HG03280 (cell line): Measurements from ENCODE around the gene SLC25A23.
"Not testable (repeated sequence)": the region's sequence is repeated elsewhere in the genome, so short reads cannot be mapped to it uniquely, and the experiment has no call there.

ENCODE experiments used
- ATAC-seq: cut with Tn5 transposase; IDR thresholded peaks from one replicate; pipeline ENCODE4 v1.9.1; 2021; ENCODE audit warnings: mild to moderate bottlenecking, moderate library complexity; ENCODE audit not compliant: unreplicated experiment

SLC25A23 gene

DNA sequence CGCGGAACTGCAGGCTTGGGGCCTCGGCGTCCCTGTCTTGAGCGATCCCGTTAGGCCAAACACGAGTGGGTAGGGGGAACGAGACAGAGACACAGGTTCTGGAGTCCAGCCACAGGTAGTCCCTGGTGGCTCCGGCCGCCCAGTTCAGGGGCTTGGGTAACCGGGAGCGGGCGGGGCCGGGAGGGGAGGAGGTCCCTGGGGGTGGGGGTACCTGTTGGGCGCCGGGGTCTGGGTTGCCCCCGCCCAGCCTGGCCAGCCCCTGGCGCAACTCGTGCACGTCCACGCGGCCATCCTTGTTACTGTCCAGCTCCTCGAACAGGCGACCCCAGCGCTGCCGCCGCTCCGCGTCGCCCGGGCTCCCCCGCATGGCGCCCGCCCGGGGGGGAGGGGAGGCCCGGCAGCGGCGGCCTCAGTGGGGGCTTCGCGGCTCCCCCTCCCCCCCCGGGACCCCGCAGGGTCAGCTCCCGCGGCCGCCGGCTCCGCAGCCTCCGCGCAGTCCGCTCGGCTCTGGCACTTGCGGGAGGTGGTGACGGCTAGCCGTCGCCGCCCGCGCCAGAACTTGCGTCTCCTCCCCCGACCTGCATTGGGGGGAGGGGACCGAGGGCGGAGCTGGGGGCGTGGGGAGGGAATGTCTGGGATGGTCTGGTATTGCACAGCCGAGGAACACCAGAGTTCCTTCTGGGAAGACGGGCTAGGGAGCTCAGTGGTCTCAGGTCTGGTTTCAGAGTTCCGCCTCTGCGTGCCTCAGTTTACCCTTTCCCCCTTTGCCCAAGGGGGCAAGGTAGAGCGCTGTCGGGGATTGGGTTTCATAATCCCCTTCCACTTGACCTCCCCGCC, at the start of gene SLC25A23:
TSS of gene SLC25A23 (minus strand) at position 531 of the 837 bp plus-strand sequence. CDS start at position 367, 164 bp downstream.
- ATAC-seq = peak; percentile 23

DNA sequence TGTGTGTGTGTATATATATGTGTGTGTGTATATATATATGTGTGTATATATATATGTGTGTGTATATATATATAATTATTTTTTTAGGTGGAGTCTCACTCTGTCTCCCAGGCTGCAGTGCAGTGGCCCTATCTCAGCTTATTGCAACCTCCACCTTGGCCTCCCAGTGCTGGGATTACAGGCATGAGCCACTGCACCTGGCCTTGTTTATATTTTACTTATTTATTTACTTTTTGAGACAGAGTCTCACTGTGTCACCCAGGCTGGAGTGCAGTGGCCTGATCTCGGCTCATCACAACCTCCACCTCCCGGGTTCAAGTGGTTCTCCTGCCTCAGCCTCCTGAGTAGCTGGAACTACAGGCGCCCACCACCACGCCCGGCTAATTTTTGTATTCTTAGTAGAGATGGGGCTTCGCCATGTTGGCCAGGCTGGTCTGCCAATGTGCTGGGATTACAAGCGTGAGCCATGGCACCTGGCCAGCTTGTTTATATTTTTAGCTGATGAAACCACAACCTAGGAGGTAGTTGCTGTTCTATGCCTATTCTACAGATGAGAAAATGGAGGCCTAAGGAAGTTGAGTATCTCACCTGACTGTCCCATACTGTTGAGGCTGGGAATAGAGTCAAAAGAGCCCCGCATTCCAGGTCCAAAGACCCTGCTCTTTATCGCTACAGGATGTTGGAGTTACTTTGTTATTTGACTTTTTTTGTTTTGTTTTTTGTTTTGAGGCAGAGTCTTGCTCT, 48.6 kb upstream of the SLC25A23 start:
- not testable (repeated sequence) for ATAC-seq

DNA sequence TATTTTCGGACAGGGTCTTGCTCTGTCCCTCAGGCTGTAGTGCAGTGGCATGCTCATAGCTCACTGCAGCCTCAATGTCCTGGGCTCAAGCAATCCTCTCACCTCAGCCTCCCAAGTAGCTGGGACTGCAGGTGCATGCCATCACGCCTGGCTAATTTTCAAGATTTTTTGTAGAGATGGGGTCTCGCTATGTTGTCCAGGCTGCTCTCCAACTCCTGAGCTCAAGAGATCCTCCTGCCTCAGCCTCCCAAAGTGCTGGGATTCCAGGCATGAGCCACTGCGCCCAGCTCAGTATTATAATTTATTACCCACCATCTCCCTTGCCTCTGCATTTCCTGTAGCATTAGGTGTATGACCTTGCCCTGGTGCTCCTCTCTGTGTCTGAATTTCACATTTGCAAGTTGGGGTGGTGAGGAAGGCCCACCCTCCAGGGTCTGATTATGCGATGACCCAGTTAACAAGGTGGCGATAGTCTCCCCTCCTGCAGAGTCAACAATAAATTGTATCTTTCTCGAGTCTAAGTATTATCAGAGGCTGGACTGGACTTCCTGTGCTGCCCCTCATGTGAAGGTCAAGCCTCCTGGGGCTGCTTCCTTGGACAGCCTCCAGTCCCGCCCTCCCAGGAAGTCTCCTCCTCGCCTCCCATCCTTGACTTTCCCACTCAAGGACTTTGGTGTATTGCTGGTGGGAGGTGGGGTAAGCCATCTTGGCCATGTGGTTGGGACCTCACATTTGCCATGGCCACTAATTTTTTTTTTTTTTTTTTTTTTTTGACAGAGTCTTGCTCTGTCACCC, 44.0 kb upstream of the SLC25A23 start:
- no peak for ATAC-seq

DNA sequence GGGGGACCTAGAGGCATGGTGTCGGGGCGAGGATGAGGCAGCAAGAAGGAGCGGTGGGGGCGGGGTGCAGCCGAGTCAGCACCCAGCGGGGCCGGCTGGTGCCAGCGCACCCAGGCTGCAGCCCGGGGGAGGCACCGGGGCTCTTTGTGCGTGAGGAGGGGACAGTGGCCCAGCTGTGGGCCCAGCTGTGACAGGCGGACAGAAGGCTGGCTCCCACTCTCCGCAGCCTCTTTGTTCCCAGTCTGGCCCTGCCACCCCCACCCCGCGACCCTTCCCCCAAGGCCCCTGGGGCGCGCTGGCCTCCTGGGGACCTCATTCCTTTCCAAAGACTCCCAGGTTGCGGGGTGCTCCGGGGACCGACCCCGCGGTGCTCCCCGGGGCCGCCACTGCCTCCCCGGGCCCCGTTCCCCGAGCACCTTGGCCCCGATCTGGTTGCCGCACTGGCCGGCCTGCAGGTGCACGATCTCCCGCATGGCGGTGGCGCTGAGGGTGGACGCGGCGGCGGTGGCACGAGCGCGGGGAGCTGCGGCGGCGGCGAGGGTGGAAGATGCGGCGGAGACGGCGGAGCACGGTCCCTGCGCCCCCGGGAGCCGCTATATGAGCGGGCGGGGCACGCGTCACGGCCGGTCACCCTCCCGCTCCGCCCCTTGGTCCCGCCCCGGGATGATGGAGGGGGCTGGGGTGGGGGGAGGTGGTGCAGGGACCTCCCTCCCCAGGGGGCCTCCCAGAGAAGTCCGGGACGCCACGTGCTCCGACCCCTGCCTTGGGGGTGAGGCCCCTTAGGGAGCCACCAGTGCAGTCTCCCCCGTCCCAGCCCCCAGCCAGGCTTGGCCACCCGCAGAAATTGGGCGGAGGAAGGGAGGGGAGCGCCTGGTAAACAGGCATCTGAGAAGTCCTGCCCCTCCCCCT, 42.4 kb upstream of the SLC25A23 start, which contains the start of gene TUBB4A:
TSS of gene TUBB4A (minus strand) at position 570 of the 909 bp plus-strand sequence. CDS start at position 473, 97 bp downstream.
- no peak for ATAC-seq

DNA sequence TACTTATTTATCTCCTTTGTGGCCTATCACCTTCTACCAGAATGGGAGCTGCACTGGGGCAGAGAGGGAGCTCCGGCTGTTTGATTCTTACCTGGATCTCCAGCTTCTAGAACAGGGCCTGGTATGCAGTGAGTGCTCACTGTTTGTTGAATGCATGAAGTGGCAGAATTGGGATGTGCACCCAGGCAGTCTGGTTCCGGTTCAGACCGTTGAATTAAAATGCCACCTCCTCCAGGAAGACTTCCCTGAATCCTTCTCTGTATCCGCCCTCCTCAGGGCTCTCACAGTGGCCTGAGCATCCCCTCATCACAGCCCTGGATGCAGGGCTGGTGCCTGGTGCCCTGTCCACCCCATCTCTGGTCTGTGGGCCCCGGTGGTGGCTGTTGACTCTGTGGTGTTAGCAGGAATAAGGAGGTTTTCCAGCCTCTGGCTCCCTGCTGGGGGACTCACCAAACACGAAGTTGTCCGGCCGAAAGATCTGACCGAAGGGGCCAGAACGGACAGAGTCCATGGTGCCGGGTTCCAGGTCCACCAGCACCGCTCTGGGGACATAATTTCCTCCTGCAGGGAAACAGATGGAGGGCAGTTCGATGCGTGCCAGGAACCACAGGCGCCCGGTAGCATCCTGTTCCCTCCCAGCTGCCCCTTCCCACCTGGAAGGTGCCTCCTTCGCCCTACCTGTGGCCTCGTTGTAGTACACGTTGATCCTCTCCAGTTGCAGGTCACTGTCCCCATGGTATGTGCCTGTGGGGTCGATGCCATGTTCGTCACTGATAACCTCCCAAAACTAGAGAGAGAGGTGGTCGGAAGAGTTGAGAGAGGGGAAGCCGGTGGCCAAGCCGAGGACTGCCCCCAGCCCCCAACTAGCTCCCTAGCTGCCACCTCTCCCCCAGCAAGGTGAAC, 41.5 kb upstream of the SLC25A23 start:
- no peak for ATAC-seq

DNA sequence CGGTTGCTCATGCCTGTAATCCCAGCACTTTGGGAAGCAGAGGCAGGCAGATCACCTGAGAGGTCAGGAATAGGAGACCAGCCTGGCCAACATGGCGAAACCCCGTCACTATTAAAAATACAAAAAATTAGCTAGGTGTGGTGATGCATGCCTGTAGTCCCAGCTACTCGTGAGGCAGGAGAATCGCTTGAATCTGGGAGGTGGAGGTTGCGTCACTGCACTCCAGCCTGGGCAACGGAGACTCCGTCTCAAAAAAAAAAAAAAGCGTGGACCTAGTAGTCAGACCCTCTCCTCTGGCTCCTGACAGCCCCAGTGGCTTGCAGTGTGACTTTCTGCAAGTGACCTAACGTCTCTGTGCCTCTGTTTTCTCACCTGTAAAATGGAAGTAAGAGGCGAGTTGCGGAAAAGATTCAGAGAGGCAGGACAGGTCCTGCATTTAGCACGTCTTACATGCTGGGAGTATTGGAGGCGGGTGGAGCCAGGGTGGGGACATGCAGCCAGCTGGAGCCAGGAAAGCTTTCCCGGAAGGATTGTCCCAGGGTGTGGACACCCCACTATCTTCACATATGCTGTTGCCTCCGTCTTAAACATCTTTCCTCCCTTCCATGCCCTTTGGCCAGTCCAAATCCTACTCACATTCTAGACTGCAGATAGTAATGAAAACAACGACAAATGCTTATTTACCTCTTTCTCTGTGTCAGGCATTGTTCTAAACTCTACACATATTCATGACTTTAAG, 39.6 kb upstream of the SLC25A23 start:
- ATAC-seq = no peak

DNA sequence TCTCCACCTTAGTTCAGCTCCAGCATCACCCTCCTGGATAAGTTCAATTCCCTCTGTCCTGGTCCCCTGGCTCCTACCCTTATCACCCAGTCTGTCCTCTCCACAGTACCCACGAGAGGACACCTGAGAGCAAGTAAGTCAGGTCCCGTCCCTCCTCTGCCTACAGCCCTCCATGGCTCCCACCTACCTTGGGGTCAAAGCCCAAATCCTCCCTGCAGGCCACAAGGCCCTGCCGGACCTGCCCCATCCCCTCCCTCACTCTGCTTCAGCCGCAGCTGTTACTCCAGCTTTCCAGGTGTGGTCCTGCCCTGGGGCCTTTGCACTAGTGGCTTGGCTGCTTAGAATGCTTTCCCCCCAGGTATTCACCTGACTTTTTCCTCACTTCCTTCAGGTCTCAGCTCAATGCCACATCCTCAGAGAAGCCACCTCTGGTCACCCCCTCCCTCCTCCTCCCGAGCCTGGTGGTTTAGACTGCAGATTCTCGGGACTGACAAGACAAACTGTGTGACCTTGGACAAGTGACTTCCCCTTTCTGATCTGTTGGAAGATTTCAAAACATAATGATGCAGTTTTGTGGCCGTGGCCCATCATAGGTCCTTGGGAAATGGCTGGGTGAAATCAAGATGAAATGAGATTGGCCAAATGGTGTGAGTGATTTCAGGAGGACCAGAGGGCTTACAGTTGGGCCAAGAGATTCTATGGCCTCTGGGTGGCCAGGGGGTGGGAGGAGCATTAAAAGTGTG, 38.9 kb upstream of the SLC25A23 start:
- no peak for ATAC-seq

DNA sequence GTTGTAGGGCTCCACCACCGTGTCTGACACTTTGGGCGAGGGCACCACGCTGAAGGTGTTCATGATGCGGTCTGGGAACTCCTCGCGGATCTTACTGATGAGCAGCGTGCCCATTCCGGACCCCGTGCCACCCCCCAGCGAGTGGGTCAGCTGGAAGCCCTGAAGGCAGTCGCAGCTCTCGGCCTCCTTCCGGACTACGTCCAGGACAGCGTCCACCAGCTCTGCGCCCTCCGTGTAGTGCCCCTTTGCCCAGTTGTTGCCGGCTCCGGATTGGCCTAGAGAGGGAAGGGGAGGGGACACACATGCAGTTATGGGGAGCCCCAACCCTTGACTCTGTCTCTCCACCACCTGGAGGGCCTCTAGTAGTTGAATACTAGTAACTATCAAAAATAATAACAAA, 36.4 kb upstream of the SLC25A23 start:
- ATAC-seq = no peak

DNA sequence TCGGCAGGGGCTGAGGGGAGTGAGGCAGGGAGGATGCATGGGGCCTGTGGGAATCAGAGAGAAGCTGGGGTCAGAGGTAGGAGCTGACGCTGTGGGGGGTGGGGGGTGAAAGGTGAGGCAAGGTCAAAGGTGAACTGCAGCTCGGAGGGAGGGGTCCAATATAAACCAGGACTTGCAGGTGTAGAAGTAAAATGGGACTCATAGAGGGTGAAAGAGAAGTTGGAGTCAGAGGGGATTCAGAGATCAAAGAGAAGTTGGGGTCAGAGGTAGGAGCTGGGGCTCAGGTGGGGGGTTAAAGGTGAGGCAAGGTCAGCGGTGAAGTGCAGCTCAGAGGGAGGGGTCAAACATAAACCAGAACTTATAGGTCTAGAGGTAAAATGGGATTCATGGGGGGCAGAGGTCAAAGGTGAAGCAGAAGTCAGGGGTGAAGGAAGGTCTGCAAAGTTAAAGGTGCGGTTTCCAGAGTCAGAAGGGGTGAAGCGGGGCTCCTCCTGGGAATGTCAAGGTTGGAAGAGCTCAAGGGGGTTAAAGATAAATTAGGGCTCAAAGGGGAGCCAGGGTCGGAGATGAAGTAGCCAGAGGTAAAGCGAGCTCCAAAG, 34.9 kb upstream of the SLC25A23 start:
- ATAC-seq = no peak

DNA sequence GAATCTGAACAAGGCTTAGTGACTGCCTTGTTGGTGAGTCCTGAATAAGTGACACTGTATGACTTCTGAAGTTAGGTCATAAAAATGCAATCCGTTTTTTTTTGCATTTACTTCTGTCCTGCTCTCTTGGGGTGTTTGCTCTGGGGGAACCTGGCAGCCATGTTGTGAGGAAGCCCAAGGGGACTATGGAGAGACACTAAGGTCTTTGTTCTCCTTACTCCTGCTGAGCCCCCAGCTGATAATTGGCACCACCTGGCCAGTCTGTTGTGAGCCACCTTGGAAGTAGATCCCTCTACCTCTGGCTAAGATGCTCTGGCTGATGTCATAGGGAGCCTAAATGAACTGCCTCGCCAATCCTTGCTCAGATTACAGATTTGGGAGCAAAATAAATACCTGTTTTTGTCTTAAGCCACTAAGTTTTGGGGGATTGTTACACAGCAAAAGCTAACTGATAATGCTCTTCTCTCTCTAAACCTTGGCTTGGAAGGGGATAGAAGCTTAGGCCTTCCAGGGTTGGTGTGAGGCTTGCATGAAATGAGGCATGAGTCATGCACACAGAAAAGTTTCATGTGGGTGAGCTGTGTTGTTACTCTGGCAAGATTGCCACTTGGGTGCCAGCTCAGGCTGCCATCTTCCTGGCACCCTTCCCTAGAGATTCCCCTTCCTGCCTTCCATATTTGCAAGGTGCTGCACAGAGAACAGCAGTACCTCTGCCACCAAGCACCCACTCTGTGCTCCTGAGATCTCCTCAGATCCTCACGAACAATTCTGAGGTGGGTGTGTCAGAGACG, 32.4 kb upstream of the SLC25A23 start:
- no peak for ATAC-seq

DNA sequence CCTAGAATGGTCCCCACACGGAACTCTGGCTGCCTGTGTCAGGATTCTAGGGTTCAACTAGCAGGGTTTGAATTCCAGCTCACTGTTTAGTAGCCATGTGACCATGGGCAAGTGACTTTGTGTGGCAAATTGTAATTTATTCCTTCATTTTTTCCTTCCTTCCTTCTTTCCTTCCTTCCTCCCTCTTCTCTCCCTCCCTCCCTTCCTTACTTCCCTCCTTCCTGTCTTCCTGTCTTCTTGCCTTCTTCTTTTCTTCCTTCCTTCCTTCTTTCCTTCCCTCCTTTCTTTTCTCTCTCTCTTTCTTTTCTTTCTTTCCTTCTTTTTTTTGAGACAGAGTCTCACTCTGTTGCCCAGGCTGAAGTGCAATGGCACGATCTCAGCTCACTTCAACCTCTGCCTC, 30.5 kb upstream of the SLC25A23 start:
- no peak for ATAC-seq

DNA sequence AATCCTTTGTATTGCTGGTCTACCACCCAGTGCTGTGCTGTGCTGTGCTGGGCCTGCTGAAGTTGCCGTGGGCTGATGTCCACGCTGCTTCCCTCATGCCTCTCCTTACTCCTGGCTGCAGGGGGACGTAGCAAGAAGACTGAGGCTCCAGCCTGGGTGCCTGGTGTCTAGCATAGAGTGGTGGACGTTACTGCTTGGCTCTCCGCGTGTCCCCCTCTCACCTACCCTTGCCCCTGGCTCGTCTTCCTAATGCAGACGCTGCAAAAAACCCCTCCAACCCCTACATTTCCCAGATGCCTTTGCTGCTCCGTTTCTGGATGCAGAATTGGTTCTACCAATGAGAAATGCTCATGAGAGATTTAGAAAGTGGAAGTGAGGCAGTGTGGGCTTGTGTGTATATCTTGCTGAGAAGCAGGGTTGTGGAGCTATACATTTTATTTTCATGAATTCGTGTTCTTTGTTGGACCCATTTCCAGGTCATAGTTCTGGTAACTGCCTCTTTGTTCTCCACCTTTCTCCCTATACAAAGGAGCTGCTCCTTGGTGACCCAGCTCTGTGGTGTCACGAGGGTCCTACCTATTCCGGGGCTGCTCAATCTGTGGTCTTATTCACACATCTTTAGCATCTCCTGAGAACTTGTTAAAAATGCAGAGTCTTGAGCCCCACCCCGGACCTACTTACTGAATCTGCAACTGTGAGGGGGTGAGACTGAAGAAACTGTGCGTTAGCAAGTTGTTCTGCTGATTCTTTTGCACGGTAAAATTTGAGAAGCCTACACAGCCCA, 29.9 kb upstream of the SLC25A23 start:
- ATAC-seq = peak; percentile 68

DNA sequence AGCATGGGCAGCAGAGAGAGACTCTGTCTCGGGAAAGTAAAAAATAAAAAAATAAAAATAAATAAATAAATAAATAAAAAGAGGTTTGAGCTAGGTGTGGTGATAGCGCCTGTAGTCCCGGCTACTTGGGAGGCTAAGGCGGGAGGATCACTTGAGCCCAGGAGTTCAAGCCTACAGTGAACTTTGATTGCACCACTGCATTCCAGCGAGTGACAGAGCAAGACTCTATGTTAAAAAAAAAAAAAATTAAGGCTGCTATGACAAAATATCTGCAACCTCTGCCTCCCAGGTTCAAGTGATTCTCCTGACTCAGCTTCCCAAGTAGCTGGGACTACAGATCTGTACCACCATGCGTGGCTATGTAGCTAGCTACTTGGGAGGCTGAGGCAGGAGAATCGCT, 25.2 kb upstream of the SLC25A23 start:
- ATAC-seq = no peak

DNA sequence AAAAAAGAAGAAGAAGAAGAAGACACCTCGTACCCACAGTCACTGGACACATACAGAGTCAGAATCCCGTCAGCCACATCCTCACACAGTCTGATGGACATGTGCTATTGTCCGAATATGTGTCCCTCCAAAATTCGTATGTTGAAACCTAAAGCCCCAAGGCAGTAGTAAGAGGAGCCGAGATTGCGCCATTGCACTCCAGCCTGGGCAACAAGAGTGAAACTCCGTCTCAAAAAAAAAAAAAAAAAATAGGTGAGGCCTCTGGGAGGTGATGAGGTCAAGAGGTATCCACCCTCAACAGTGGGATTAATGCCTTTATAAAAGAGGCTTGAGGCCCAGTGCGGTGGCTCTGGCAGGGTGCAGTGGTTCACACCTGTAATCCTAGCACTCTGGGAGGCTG, 24.6 kb upstream of the SLC25A23 start:
- no peak for ATAC-seq

DNA sequence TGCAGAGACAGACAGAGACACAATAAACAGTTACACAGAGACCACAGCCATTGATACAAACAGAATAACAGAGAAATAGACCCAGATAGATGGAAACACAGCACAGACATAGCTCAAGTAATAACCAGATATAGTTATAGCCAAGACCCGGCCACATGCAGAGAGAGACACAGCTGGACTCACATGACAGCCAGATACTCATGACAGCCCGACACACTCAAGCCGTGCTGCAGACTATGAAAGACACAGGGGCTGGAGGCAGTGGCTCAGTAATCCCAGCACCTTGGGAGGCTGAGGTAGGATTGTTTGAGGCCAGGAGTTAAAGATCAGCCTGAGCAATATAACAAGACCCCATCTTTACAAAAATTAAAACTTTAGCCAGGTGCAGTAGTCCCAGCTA, 23.6 kb upstream of the SLC25A23 start:
- ATAC-seq = no peak

DNA sequence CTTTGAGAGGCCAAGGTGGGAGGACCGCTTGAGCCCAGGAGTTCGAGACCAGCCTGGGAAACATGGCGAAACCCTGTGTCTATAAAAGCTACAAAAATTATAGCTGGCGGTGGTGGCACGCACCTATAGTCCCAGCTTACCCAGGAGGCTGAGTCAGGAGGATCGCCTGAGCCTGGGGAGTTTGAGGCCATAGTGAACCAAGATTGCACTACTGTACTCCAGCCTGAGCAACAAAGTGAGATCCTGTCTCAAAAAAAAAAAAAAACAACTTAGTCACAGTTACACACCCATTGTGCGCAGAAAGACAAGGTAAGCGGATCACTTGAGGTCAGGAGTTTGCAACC, 22.7 kb upstream of the SLC25A23 start:
- ATAC-seq = no peak
